Activated CD4-positive, alpha-beta T cell treated with anti-CD3 and anti-CD28 coated beads, Interleukin-2, amount 50 U/mL, for 1 hour (primary cell): Measurements from ENCODE around the gene MED6.

ENCODE experiments used
- DNase-seq: peaks from one replicate; pipeline ENCODE4 v3.0.0-alpha.2; 2020

MED6 gene

GRCh38 chr14:70595443-70596185 lies 4.8 kb downstream of the MED6 start:
- no peak for DNase-seq

GRCh38 chr14:70594461-70594860 lies 6.0 kb downstream of the MED6 start:
- DNase-seq: no peak

- DNase-seq: no peak
Measured at GRCh38 chr14:70585231-70585630, 15.2 kb downstream of the MED6 start.

GRCh38 chr14:70576891-70577290 lies 23.6 kb downstream of the MED6 start:
- DNase-seq: no peak

GRCh38 chr14:70573050-70573449 lies 27.4 kb downstream of the MED6 start:
- DNase-seq: no peak

- DNase-seq: no peak
Measured at GRCh38 chr14:70571139-70571538, 29.3 kb downstream of the MED6 start.

GRCh38 chr14:70567791-70568190 lies 32.7 kb downstream of the MED6 start:
- DNase-seq: no peak

GRCh38 chr14:70563869-70564268 lies 36.6 kb downstream of the MED6 start:
- no peak for DNase-seq

GRCh38 chr14:70563417-70563816 lies 37.0 kb downstream of the MED6 start:
- no peak for DNase-seq

- no peak for DNase-seq
Measured at GRCh38 chr14:70558356-70558755, 42.1 kb downstream of the MED6 start.

- no peak for DNase-seq
Measured at GRCh38 chr14:70555890-70556289, 44.6 kb downstream of the MED6 start.

GRCh38 chr14:70538087-70538486 lies 62.4 kb downstream of the MED6 start:
- DNase-seq: no peak

- no peak for DNase-seq
Measured at GRCh38 chr14:70536830-70537229, 63.6 kb downstream of the MED6 start.

GRCh38 chr14:70534904-70535303 lies 65.6 kb downstream of the MED6 start, which contains the start of gene ADAM20:
Gene ADAM20, minus strand, starts transcription at chr14:70535004. Its CDS starts 10,247 bp downstream, at chr14:70524757.
- no peak for DNase-seq
